ENCODE data around the gene TMPRSS11B.
"Not testable (repeated sequence)": the region's sequence is repeated elsewhere in the genome, so short reads cannot be mapped to it uniquely, and the experiment has no call there.

Gene TMPRSS11B

GRCh38 chr4:68228568-68228967, 16.9 kb downstream of the TMPRSS11B start:
- no peak for DNase-seq

GRCh38 chr4:68218044-68218443, 27.4 kb downstream of the TMPRSS11B start:
- DNase-seq = no peak

DNA sequence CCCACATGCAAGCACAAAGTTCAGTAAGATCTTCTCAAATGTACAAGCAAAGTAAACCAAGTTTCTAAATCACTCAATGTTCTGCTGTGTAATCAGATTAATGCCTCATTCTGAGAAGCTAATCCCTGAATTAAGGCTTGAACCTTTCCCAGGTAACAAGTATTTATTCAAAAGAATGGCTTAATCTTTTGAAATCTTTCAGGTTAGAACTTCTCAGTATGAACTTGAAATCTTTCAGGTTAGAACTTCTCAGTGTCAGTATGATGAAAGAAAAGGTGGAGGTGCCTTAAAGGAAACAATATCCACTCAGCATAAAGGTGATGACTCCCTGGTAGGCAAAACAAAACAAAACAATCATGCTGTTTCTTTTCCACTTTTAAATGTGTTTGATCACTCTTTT, 29.0 kb downstream of the TMPRSS11B start:
- no peak for DNase-seq

GRCh38 chr4:68209003-68209402, 36.5 kb downstream of the TMPRSS11B start:
- DNase-seq = no peak

GRCh38 chr4:68194305-68194704, 51.2 kb downstream of the TMPRSS11B start:
- DNase-seq = not testable (repeated sequence)

DNA sequence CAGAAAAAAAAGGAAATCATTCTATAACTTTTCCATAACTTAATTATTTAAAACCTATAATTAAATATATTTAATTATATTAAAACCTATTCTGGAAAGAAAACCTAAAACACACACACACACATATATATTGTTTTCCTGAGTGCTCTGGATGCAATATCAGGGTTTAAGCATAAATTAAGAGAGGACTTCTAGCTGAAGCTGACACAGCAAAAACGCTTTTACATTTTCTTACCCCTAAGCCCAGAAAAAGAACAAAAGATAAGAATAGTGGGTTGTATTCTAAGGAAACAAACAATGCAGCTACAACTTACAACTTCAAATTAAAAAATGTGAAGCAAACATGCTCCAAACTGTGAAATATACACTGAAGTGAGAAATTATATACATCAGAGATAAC, 52.3 kb downstream of the TMPRSS11B start:
- no peak for DNase-seq

GRCh38 chr4:68187145-68187544, 58.3 kb downstream of the TMPRSS11B start:
- DNase-seq = no peak

- no peak for DNase-seq
Measured at GRCh38 chr4:68184923-68185322, 60.6 kb downstream of the TMPRSS11B start.

DNA sequence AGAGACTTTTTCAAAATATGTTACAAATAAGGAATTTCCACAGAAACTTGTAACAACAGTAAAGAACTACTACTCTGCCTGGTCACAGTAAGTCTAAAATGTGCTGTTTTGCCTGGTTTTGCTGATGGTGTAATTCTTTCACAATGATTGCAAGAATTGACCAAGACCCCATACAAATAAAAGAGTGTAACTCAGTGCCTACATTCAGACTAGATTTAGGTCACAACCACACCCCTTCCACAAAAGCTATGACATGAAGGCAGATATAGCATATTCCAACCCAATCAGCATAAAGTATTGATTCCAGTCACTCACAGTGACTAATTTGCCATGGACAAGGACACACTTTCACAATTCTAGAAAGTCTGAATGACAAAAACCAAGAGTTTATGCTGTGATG, 62.1 kb downstream of the TMPRSS11B start:
- DNase-seq = no peak

DNA sequence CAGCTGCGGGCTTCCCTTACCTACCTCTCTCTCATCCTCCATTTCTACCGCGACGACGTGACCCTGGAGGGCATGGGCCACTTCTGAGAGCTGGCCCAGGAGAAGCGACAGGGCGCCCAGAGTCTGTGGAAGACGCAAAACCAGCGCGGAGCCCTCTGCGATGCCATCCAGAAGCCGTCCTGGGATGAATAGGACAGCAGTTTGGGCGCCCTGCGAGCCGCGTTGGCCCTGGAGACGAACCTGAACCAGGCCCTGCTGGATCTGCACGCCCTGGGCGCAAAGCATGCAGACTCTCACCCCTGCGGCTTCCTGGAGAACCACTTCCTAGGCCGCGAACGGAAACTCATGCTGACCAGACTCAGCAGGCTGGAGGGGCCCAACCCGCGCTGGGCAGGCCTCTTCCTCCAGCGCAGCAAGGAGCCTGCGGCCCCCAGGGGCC, 63.1 kb downstream of the TMPRSS11B start:
- DNase-seq = peak in 1 of 58 donors; percentile 2

DNA sequence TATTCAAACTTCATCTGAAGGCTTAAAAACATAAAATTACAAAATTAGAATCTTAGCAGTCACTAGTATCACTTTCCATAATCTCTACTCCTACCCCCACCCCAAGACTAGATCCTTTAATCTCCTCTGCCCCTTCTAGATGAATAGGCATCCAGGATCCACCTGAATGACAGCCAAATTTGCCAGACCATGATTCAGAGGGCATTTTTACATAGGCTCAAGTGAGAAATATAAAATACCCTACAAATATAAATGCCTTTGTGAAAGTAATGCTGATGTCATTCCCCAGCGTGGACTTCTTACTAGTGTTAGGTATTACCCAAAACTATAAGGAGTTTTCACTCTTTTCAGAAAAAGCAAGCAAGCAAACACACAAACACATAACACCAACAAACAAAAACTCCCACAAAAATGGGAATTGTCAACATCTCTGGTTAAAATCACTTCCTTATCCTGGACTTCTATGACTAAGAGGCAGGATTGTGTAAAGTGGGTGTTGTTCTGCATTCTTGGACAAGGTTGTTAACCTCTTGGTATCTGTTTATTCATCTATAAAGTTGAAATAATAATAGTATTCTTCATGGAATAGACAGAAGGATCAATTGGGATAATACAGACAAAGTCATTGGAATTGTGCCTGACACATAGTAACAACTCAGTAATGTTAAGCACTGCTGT, 64.5 kb downstream of the TMPRSS11B start:
- no peak for DNase-seq

- no peak for DNase-seq
Measured at GRCh38 chr4:68176904-68177303, 68.6 kb downstream of the TMPRSS11B start.
